Astrocyte of the spinal cord (primary cell): Measurements from ENCODE around the gene CDKAL1.
A peak's percentile ranks its signal among the peaks of the same experiment; 100 is the strongest.

Experiments used
- DNase-seq: peaks from one replicate; pipeline ENCODE4 v3.0.0; 2011; ENCODE audit warnings: low read depth, low spot score
- H3K4me3 ChIP-seq: 2 replicates; pipeline ENCODE4 v1.5.1; 2011; ENCODE audit warnings: low read depth, mild to moderate bottlenecking, low read length, moderate library complexity
- CTCF ChIP-seq: IDR thresholded peaks from 2 replicates; pipeline ENCODE4 v1.5.1; 2012; ENCODE audit warnings: low read depth, mild to moderate bottlenecking, low read length, inconsistent platforms
- in situ Hi-C: cut with HindIII; loops from 2 replicates; pipeline ENCODE4 v1.10.0; 2017; ENCODE audit warnings: low sequenced_read_pairs

The CDKAL1 gene

GRCh38 chr6:20805021-20805420 is 270.8 kb downstream of the CDKAL1 start:
- no peak for DNase-seq
- no peak overlapping the region for H3K4me3 ChIP-seq
- no peak for TF ChIP-seq CTCF
- in situ Hi-C loops: no loop called here

GRCh38 chr6:20806669-20807068 is 272.4 kb downstream of the CDKAL1 start:
- DNase-seq: no peak
- no peak overlapping the region for H3K4me3 ChIP-seq
- TF ChIP-seq CTCF: no peak
- in situ Hi-C loops: no loop called here

- no peak for TF ChIP-seq CTCF
- DNase-seq: no peak
- in situ Hi-C loops: no loop called here
- no peak overlapping the region for H3K4me3 ChIP-seq
These were observed 274.2 kb downstream of the CDKAL1 start for GRCh38 chr6:20808439-20808838.

- H3K4me3 ChIP-seq: no peak overlapping the region
- DNase-seq: no peak
- no peak for TF ChIP-seq CTCF
- in situ Hi-C loops: no loop called here
These were observed 274.7 kb downstream of the CDKAL1 start for GRCh38 chr6:20808924-20809323.

- H3K4me3 ChIP-seq: no peak overlapping the region
- no peak for DNase-seq
- in situ Hi-C loops: no loop called here
- no peak for TF ChIP-seq CTCF
These were observed 276.5 kb downstream of the CDKAL1 start for GRCh38 chr6:20810727-20811108.

- H3K4me3 ChIP-seq: no peak overlapping the region
- peak; percentile 98 for DNase-seq
- in situ Hi-C loops: no loop called here
- TF ChIP-seq CTCF: no peak
These were observed 277.0 kb downstream of the CDKAL1 start for GRCh38 chr6:20811109-20811761.

- DNase-seq: no peak
- in situ Hi-C loops: no loop called here
- TF ChIP-seq CTCF: no peak
- H3K4me3 ChIP-seq: no peak overlapping the region
These were observed 278.5 kb downstream of the CDKAL1 start for GRCh38 chr6:20812776-20813175.
